Adrenal gland (tissue), 5 donors: ENCODE results near the gene TEX48.

Experiments used
- CTCF ChIP-seq, 6 experiments: fragments of 450-650 bp in 4 of 6; fragments of 200-600 bp in 2 of 6; sonication (generic) in 1 of 6; IDR thresholded peaks; 1 replicate in 5 of 6; 2 replicates in 1 of 6; pipeline versions ENCODE4 v1.5.1 to v1.8.0; 2016 to 2021; ENCODE audit warnings: antibody characterized with exemption in 6 of 6, mild to moderate bottlenecking in 2 of 6, moderate library complexity in 1 of 6
- POLR2A ChIP-seq, 2 donors: fragments of 450-650 bp; IDR thresholded peaks; one replicate each; pipeline ENCODE4 v1.6.1; 2017; ENCODE audit warnings: antibody characterized with exemption in 2 of 2, mild to moderate bottlenecking in 2 of 2, moderate library complexity in 1 of 2
- donor health status: DM: no; HTN: no; CAD: no.

- no peak for TF ChIP-seq CTCF (IDR thresholded peaks at IDR 0.05)
- TF ChIP-seq POLR2A (IDR thresholded peaks at IDR 0.05) = no peak
These were observed 65.1 kb downstream of the TEX48 start for GRCh38 chr9:114616684-114617520.
